Activated CD8-positive, alpha-beta T cell treated with anti-CD3 and anti-CD28 coated beads for 36 hours (primary cell): ENCODE measurements around the gene ZNF438. TPM values are rescaled to one million over a fixed set of nuclear protein-coding genes. Genes with fewer than 3 reads are reported as not detected.
"Not testable (repeated sequence)": the region's sequence is repeated elsewhere in the genome, so short reads cannot be mapped to it uniquely, and the experiment has no call there.

ENCODE experiments used
- ATAC-seq: fragments of 200-7000 bp; cut with Tn5 transposase; one replicate; pipeline ENCODE4 v1.10.0; 2021; ENCODE audit warnings: mild to moderate bottlenecking, moderate library complexity
- CTCF ChIA-PET: fragments of 350-600 bp; sonication (Branson Sonifier 250); formaldehyde crosslinking; loops from one replicate; lab custom pipeline; 2021; ENCODE audit warnings: antibody characterized with exemption; lab: Charles Lee
- POLR2A ChIA-PET: fragments of 350-600 bp; sonication (Branson Sonifier 250); formaldehyde crosslinking; loops from one replicate; lab custom pipeline; 2021; ENCODE audit warnings: antibody characterized with exemption; lab: Charles Lee
- DNase-seq: peaks from one replicate; pipeline ENCODE4 v3.0.0-alpha.2; 2020
- H3K27ac Mint-ChIP-seq: one replicate; pipeline ENCODE4 v1.8.0; 2021; ENCODE audit warnings: mild to moderate bottlenecking, mixed read lengths
- H3K27me3 Mint-ChIP-seq: one replicate; pipeline ENCODE4 v1.8.0; 2021; ENCODE audit warnings: mixed read lengths
- H3K36me3 Mint-ChIP-seq: one replicate; pipeline ENCODE4 v1.8.0; 2021; ENCODE audit warnings: low read depth, mixed read lengths
- H3K4me1 Mint-ChIP-seq: one replicate; pipeline ENCODE4 v1.8.0; 2021; ENCODE audit warnings: low read depth, mixed read lengths
- H3K4me3 Mint-ChIP-seq: one replicate; pipeline ENCODE4 v1.8.0; 2021; ENCODE audit warnings: mild to moderate bottlenecking, moderate library complexity, mixed read lengths
- H3K9me3 Mint-ChIP-seq: one replicate; pipeline ENCODE4 v1.8.0; 2021; ENCODE audit warnings: mixed read lengths
- CTCF ChIP-seq: fragments of 200-600 bp; IDR thresholded peaks from one replicate; pipeline ENCODE4 v1.8.0; 2022; ENCODE audit warnings: antibody characterized with exemption, mild to moderate bottlenecking
- intact Hi-C: fragments of 100-400 bp; cut with micrococcal nuclease; formaldehyde crosslinking; loops from one replicate; pipeline ENCODE4 v1.10.0; 2022
- total RNA-seq, 2 experiments: library from RNA; stranded (reverse); gene quantifications; one replicate each; pipeline ENCODE4 v1.2.3, GENCODE V29; 2021

Gene ZNF438
- total RNA-seq, 2 experiments from 2014 or later = 3.0 to 3.9 TPM

- DNase-seq (no peak), ATAC-seq (no peak)
- CTCF ChIA-PET = no interaction called here
- Mint-ChIP-seq H3K4me3 (no peak overlapping the region), H3K36me3 (peaks cover 8% of the 10 kb centered on the region), H3K27ac (no peak overlapping the region), H3K4me1 (no peaks in the 10 kb centered on the region), H3K9me3 (no peaks in the 10 kb centered on the region), H3K27me3 (no peaks in the 10 kb centered on the region)
- POLR2A ChIA-PET = no interaction called here
- no peak for TF ChIP-seq CTCF
- intact Hi-C loops = no loop called here
These were observed 120.3 kb downstream of the ZNF438 start for GRCh38 chr10:30911303-30911863.

- Mint-ChIP-seq H3K27ac (no peak overlapping the region), H3K9me3 (no peaks in the 10 kb centered on the region), H3K27me3 (no peaks in the 10 kb centered on the region), H3K36me3 (peaks cover 27% of the 10 kb centered on the region), H3K4me3 (no peak overlapping the region), H3K4me1 (no peaks in the 10 kb centered on the region)
- no peak for TF ChIP-seq CTCF
- intact Hi-C loops = no loop called here
- POLR2A ChIA-PET = no interaction called here
- CTCF ChIA-PET = no interaction called here
- no peak for DNase-seq
- ATAC-seq = no peak
These were observed 128.1 kb downstream of the ZNF438 start for GRCh38 chr10:30903397-30904138.

GRCh38 chr10:30902621-30903396 lies 128.9 kb downstream of the ZNF438 start:
- CTCF ChIA-PET = no interaction called here
- ATAC-seq (no peak), DNase-seq (no peak)
- H3K27ac Mint-ChIP-seq = no peak overlapping the region
- no peaks in the 10 kb centered on the region for H3K9me3 Mint-ChIP-seq
- POLR2A ChIA-PET = no interaction called here
- peaks cover 27% of the 10 kb centered on the region for H3K36me3 Mint-ChIP-seq
- TF ChIP-seq CTCF = no peak
- H3K4me1 Mint-ChIP-seq = peaks cover 2% of the 10 kb centered on the region
- H3K27me3 Mint-ChIP-seq = no peaks in the 10 kb centered on the region
- no peak overlapping the region for H3K4me3 Mint-ChIP-seq
- intact Hi-C loops = no loop called here

GRCh38 chr10:30901487-30901886 lies 130.2 kb downstream of the ZNF438 start:
- peaks cover 20% of the 10 kb centered on the region for H3K36me3 Mint-ChIP-seq
- H3K9me3 Mint-ChIP-seq, ATAC-seq, H3K27me3 Mint-ChIP-seq, DNase-seq, H3K4me3 Mint-ChIP-seq, intact Hi-C loops, CTCF ChIA-PET, POLR2A ChIA-PET, H3K27ac Mint-ChIP-seq: not testable (repeated sequence)
- H3K4me1 Mint-ChIP-seq = peaks cover 11% of the 10 kb centered on the region

- ChIA-PET CTCF (no interaction called here), POLR2A (no interaction called here)
- no peak for ATAC-seq
- no peak for TF ChIP-seq CTCF
- DNase-seq = no peak
- H3K27me3 Mint-ChIP-seq = no peaks in the 10 kb centered on the region
- intact Hi-C loops = no loop called here
- H3K27ac Mint-ChIP-seq = no peak overlapping the region
- H3K4me3 Mint-ChIP-seq = no peak overlapping the region
- peaks cover 11% of the 10 kb centered on the region for H3K4me1 Mint-ChIP-seq
- H3K36me3 Mint-ChIP-seq = peaks cover 14% of the 10 kb centered on the region
- no peaks in the 10 kb centered on the region for H3K9me3 Mint-ChIP-seq
These were observed 132.7 kb downstream of the ZNF438 start for GRCh38 chr10:30898964-30899363.
